ENCODE measurements around the gene LRRN3.

The LRRN3 gene

DNA sequence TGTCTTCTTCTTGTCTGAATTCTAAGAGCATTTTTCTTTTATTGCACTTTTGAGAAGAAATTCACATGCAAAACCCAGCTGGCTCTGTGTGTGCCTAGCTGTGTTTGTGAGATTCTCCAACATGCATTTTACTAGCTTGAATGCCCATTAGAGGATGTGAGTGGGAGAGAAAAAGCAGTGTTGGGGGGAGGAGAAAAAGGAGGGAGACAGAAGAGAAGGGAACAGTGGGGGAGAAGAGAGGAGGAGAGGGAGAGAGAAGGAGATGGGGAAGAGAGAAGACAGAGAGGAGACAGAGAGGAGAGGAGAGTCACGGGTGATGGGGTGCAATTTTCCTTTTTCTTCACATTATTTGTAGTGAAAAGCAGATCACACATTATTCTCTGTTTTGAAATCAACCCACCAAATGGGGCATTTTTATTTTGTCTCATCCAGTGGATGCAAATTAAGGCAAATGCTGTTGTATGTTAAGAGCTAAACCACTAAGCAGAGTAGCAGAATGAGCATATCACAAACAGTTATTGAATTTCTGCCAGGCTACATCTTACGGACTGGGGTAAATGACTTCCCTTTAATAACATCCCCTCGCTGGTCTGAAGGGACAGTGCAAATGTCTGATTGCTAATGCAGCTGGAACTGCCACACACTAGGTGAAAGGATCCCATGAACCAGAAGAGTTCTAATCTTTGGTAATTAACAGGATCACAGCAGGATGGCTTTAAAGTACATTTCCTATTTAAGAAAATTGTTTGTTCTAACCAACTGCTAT lies 849 bp downstream of the LRRN3 start:
- Histone ChIP-seq H3K36me3 (replicated peaks; ENCODE audit: low read depth, low read length) (no peaks in the 10 kb centered on the region), H3K9me3 (ENCODE audit: insufficient read depth, low read length) (no peaks in the 10 kb centered on the region), H4K20me1 (ENCODE audit: insufficient read depth, low read length) (no peaks in the 10 kb centered on the region), H3K27ac (ENCODE audit: low read length) (no peak overlapping the region), H3K79me2 (ENCODE audit: low read length) (no peaks in the 10 kb centered on the region), H3K4me1 (ENCODE audit: low read length) (no peaks in the 10 kb centered on the region), H2AFZ (ENCODE audit: low read depth, low read length) (no peak overlapping the region), H3K4me2 (ENCODE audit: low read length) (no peak overlapping the region), H3K4me3 (ENCODE audit: low read length) (no peak overlapping the region), H3K27me3 (ENCODE audit: low read depth, low read length) (0 out of 2 replicates have a peak, but pooled peaks cover 13% of the 10 kb centered on the region), H3K9ac (ENCODE audit: low read length) (no peak overlapping the region)
- TF ChIP-seq CTCF (IDR thresholded peaks at IDR 0.05; ENCODE audit: low read depth, low read length) (no peak), EZH2phosphoT487 (IDR thresholded peaks at IDR 0.05; ENCODE audit: low read depth) (no peak)

DNA sequence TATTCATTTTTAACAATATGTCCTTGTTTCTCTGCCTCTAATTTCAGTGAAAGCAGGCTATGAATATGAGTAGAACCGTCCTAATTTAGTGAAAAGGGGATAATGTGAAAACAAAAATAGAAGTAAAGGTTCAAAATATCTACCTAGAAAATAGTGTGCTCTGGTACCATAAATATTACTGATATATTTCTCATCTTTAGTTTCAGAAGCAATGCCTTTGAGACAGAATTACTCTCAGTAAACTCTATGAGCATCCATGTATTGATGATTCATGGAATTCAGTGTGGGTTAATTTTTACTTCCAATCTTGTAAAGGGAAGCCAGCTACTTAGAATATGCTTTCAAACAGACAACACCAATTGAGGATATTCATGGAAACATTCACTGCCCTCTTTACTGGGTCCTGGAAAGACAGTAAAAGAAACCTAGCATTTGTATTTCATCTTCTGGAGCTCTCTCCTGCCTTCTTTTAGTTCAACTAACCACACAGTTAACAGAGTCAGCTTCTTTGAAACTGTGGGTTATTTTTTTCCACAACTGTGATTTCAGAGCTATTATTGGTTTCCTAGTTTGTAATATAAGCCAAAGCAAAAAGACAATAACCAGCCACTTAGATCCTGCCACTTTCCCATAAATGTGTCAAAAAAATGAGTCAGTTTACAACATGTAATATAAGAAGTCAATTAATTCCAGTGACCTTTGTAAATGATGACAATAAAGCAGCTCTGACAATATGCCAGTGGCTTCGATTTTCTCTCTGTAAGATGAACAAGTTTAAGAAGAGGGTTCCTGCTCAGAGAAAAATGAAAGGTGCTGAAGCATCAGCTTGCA lies 1.7 kb downstream of the LRRN3 start:
- 0 out of 2 replicates have a peak, but pooled peaks cover 13% of the 10 kb centered on the region for H3K27me3 ChIP-seq (ENCODE audit: low read depth, low read length)
- H3K4me3 ChIP-seq (ENCODE audit: low read length): no peak overlapping the region
- H3K9me3 ChIP-seq (ENCODE audit: insufficient read depth, low read length): no peaks in the 10 kb centered on the region
- no peak overlapping the region for H3K4me2 ChIP-seq (ENCODE audit: low read length)
- TF ChIP-seq CTCF (IDR thresholded peaks at IDR 0.05; ENCODE audit: low read depth, low read length): no peak
- no peak for TF ChIP-seq EZH2phosphoT487 (IDR thresholded peaks at IDR 0.05; ENCODE audit: low read depth)
- H3K79me2 ChIP-seq (ENCODE audit: low read length): no peaks in the 10 kb centered on the region
- H3K27ac ChIP-seq (ENCODE audit: low read length): no peak overlapping the region
- no peaks in the 10 kb centered on the region for H4K20me1 ChIP-seq (ENCODE audit: insufficient read depth, low read length)
- no peak overlapping the region for H2AFZ ChIP-seq (ENCODE audit: low read depth, low read length)
- no peaks in the 10 kb centered on the region for H3K36me3 ChIP-seq (replicated peaks; ENCODE audit: low read depth, low read length)
- H3K4me1 ChIP-seq (ENCODE audit: low read length): no peaks in the 10 kb centered on the region
- H3K9ac ChIP-seq (ENCODE audit: low read length): no peak overlapping the region

GRCh38 chr7:111093496-111093895 lies 2.6 kb downstream of the LRRN3 start:
- no peak overlapping the region for H3K4me3 ChIP-seq (ENCODE audit: low read length)
- TF ChIP-seq CTCF (IDR thresholded peaks at IDR 0.05; ENCODE audit: low read depth, low read length) (no peak), EZH2phosphoT487 (IDR thresholded peaks at IDR 0.05; ENCODE audit: low read depth) (no peak)
- H3K4me2 ChIP-seq (ENCODE audit: low read length): no peak overlapping the region
- H3K36me3 ChIP-seq (replicated peaks; ENCODE audit: low read depth, low read length): no peaks in the 10 kb centered on the region
- no peaks in the 10 kb centered on the region for H3K9me3 ChIP-seq (ENCODE audit: insufficient read depth, low read length)
- no peak overlapping the region for H3K9ac ChIP-seq (ENCODE audit: low read length)
- 0 out of 2 replicates have a peak, but pooled peaks cover 9% of the 10 kb centered on the region for H3K27me3 ChIP-seq (ENCODE audit: low read depth, low read length)
- no peaks in the 10 kb centered on the region for H3K79me2 ChIP-seq (ENCODE audit: low read length)
- peaks cover 5% of the 10 kb centered on the region for H3K4me1 ChIP-seq (ENCODE audit: low read length)
- no peak overlapping the region for H3K27ac ChIP-seq (ENCODE audit: low read length)
- no peak overlapping the region for H2AFZ ChIP-seq (ENCODE audit: low read depth, low read length)
- no peaks in the 10 kb centered on the region for H4K20me1 ChIP-seq (ENCODE audit: insufficient read depth, low read length)

DNA sequence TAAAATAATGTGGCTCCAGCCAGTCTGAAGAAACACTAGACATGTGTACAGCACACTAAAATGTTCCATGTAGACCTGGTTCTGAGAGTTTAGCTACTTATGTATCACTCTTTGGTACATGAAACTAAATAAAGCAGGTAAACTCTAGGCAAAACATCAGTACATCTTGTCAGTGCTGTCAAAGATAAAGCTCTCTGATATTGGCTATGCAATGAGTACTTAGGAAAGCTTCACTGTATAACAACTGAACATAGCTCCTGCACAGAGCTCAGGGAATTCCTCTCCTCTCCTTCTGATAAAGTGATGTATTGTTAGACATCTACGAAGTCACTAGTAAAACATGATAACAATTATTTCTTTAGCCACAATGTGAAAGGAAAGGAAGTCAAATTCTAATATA lies 3.5 kb downstream of the LRRN3 start:
- Histone ChIP-seq H3K4me3 (ENCODE audit: low read length) (no peak overlapping the region), H3K27ac (ENCODE audit: low read length) (no peak overlapping the region), H3K9ac (ENCODE audit: low read length) (no peak overlapping the region), H2AFZ (ENCODE audit: low read depth, low read length) (no peak overlapping the region), H3K27me3 (ENCODE audit: low read depth, low read length) (0 out of 2 replicates have a peak, but pooled peaks cover 9% of the 10 kb centered on the region), H3K36me3 (replicated peaks; ENCODE audit: low read depth, low read length) (no peaks in the 10 kb centered on the region), H3K4me2 (ENCODE audit: low read length) (no peak overlapping the region), H3K4me1 (ENCODE audit: low read length) (peaks cover 6% of the 10 kb centered on the region), H4K20me1 (ENCODE audit: insufficient read depth, low read length) (no peaks in the 10 kb centered on the region), H3K79me2 (ENCODE audit: low read length) (no peaks in the 10 kb centered on the region), H3K9me3 (ENCODE audit: insufficient read depth, low read length) (no peaks in the 10 kb centered on the region)
- no peak for TF ChIP-seq EZH2phosphoT487 (IDR thresholded peaks at IDR 0.05; ENCODE audit: low read depth)
- TF ChIP-seq CTCF (IDR thresholded peaks at IDR 0.05; ENCODE audit: low read depth, low read length): no peak
